ELF-1 (cell line): ENCODE measurements around the gene TAOK2.
"Not testable (repeated sequence)": the region's sequence is repeated elsewhere in the genome, so short reads cannot be mapped to it uniquely, and the experiment has no call there.

ENCODE experiments used
- DNase-seq: peaks from one replicate; pipeline ENCODE4 v3.0.0-alpha.2; 2016; ENCODE audit warnings: low read depth, low spot score

The TAOK2 gene

DNA sequence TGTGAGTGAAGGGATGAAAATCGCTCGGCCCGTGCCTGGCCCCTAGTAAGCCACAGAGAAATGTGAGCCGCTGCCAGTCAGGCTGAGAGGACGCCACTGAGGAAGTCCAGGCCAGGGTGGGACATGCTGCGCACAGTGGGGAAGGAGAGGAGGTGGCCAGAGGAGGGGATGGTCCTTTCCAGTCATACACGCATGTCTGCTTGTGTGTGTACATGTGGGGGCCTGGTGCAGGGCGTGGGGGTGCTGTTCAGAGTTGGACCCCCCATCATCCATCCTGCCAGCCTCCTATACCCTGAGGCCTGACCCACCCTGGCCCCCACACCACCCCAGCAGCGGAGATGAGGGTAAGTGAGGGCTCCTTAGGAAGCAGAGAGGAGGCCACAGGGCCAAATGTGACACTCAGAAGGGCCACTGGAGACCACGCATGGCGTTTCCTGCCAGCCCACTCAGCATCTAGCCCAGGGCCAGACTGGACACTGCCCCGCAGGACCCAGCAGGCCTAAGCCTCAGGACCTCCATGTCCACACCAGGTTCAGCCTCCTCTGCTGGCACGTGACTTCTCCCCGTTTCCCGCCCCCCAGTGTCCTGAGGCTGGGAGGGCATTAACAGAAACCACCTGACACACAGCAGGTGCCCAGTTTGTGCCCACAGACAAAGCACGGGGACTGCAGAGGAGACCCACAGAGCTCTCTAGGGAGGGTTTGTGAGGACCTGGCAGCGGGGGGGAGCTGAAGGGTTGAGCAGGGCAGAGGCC lies 30.2 kb downstream of the TAOK2 start:
- no peak for DNase-seq

GRCh38 chr16:30004424-30004776 lies 30.7 kb downstream of the TAOK2 start:
- no peak for DNase-seq

DNA sequence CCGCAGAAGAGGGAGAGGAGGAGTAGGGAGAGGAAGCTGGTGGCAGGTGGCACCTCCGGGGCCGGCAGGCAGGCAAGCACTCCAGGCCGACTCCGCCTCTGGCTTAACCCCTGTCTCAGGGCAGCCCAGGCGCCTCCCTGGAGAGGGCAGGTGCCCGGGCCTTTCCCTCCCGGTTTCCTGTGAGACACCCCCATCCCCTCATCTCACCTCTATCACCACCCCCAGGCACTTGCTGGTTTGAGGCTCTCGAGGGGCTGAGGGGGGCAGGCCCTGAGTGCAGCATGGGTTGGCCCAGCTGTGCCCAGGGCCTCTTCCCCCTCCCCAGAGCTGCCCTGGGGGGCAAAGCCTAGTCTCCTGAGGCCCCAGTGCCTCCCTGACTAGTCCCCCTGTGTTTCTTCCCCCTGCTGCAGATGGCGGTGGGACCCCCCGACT lies 31.2 kb downstream of the TAOK2 start:
- no peak for DNase-seq

- no peak for DNase-seq
Measured at GRCh38 chr16:30005341-30006094, 31.9 kb downstream of the TAOK2 start.

DNA sequence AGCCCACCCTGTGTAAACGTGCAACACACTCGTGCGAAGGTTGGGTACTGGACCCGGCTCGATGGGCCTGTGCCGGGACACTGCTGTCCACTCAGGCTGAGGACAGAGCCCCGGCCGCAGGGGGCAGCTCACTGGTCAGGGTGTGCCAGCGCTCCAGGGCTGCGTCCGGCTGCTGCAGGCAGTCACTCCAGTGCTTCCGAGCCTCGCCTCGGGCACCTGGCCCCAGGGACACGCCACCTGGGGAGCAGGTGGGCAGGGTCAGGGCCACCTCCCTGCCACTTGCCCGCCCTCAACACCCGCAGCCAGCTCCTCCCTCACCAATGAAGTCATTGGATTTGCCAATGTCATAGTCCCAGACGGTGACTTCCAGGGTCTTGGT lies 32.4 kb downstream of the TAOK2 start:
- DNase-seq = no peak

DNA sequence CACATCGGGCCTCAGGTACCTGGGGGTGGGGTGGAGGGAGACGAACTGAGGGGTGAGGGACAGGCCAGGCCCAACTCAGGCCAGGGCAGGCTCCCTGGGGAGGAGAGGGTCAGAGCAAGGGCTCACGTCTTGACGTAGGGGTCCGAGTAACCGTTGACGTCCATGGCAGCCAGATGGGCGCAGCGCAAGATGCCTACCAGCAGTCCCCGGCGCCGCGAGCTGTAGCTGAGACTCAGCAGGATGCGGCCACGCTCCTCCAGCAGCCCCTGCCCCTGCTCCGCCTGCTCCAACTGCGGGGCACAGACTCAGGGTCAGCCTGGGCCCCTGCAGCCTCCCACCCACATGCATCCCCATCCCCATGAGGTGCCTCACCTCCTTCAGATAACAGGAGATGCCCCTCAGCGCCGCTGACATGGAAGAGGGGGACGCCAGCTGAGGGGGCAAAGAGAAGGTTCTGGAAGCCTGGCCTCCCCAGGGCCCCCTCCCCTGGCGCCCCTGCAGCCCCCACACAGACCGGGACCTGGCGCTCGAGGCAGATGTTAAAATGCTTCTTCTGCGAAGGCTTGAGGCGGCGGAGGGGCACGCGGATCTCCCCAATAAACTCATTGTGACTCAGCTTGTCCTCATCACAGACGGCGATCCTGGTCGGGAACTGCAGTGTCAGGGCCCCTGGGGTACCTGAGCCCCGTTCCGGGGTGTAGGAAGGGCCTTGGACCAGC lies 33.1 kb downstream of the TAOK2 start:
- DNase-seq = no peak

GRCh38 chr16:30007378-30007895 lies 33.8 kb downstream of the TAOK2 start:
- DNase-seq = no peak

GRCh38 chr16:30009085-30009862 lies 35.6 kb downstream of the TAOK2 start:
- no peak for DNase-seq

GRCh38 chr16:30009990-30010843 lies 36.5 kb downstream of the TAOK2 start:
- no peak for DNase-seq

DNA sequence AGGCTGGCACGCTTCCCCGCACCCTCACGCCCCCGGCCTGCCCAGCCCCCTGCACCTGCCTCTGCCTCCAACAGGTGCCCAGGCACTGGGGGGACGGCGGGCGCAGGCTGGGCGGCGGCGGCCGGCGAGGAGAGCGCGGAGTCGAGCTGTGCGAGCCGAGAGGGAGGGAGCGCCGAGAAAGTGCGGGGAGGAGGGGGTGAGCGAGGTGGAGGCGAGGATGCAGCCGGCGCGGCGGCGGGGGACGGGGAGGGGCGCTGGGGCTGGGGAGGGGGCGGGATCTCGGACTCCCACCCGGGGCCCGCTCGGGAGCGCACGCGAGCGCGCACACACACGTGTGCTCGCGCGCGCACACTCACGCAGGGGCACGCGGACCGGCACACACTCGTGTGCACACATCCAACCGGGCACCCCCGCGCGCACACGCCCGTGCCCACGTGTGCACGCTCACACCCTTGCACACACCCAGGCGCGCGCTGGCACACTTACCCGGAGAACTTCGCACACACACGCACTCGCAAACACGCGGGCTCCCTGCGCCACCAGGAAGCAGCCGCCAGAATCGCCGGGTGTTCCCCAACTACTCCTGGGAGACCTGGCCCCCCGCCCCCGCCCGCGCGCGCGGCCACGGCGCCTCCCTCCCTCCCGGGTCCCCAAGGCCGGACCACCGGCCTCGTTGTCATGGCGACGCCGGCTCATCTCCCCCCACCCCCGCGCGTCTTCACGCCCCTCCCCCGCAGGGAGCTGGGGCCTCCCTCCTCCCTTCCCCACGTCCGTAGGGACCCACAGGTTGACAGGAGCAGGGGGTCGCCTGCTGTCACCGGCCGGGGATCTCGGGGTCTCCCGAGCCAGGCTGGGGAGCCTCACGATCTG lies 37.4 kb downstream of the TAOK2 start, which contains the start of gene DOC2A:
DOC2A (minus strand) TSS at position 184 of the 870 bp plus-strand sequence. CDS start 805 bp downstream, outside the sequence.
- DNase-seq = no peak

- DNase-seq = no peak
Measured at GRCh38 chr16:30011714-30012504, 38.2 kb downstream of the TAOK2 start.

- not testable (repeated sequence) for DNase-seq
Measured at GRCh38 chr16:30012598-30012997, 38.9 kb downstream of the TAOK2 start.

GRCh38 chr16:30015450-30015849 lies 41.8 kb downstream of the TAOK2 start:
- DNase-seq = not testable (repeated sequence)

- no peak for DNase-seq
Measured at GRCh38 chr16:30016555-30017276, 43.0 kb downstream of the TAOK2 start.

DNA sequence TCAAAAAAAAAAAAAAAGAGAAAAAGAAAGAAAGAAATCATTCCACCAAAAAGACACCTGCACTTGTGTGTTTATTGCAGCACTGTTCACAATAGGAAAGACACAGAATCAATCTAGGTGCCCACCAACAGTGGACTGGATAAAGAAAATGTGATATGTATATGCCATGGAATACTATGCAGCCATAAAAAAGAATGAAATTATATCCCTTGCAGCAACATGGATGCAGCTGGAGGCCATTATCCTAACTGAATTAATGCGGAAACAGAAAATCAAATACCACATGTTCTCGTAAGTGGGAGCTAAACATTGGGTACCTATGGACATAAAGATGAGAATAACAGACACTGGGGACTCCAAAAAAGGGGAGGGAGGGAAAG lies 43.6 kb downstream of the TAOK2 start:
- DNase-seq = no peak

- DNase-seq = not testable (repeated sequence)
Measured at GRCh38 chr16:30017937-30018336, 44.3 kb downstream of the TAOK2 start.

GRCh38 chr16:30018731-30019158 lies 45.1 kb downstream of the TAOK2 start:
- no peak for DNase-seq

DNA sequence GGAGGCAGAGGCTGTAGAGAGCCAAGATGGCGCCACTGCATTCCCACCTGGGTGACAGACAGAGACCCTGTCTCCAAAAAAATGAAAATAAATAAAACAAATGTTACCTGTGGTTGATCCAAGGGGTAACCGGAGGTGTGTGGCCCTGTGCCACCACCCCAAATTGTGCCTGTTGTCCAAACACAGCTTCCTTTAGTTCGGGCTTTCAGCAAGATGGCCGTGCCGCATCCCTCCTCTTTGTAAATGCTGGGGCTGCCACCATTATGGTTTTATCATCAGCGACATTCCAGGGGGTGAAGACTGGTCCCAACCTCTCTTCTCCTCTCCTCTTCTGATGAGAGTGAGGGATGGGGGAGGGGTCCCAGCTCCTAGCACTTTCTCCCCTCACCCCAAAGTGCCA lies 49.2 kb downstream of the TAOK2 start, which contains the start of gene C16orf92:
C16orf92 (plus strand) TSS at position 312 of the 400 bp plus-strand sequence. CDS start 143 bp downstream, outside the sequence.
- no peak for DNase-seq
